Fibroblast of lung (primary cell): ENCODE data around the gene ABCB8. TPM values are rescaled to one million over a fixed set of nuclear protein-coding genes. Genes with fewer than 3 reads are reported as not detected.

Source experiments
- DNase-seq, 2 donors: peaks; one replicate each; pipeline versions ENCODE4 v3.0.0 to v3.0.0-alpha.2; 2010; ENCODE audit warnings: low read depth in 2 of 2
- H2AFZ ChIP-seq: 2 replicates; pipeline ENCODE4 v1.5.1; 2012; ENCODE audit warnings: low read length, control low read depth, inconsistent platforms
- H3K27ac ChIP-seq: 2 replicates; pipeline ENCODE4 v1.5.1; 2011; ENCODE audit warnings: low read length, control low read depth; ENCODE audit not compliant: insufficient read depth
- H3K27me3 ChIP-seq: 2 replicates; pipeline ENCODE4 v1.5.1; 2011; ENCODE audit warnings: mild to moderate bottlenecking, low read length; ENCODE audit not compliant: control insufficient read depth, insufficient read depth
- H3K36me3 ChIP-seq: 2 replicates; pipeline ENCODE4 v1.5.1; 2011; ENCODE audit warnings: low read length; ENCODE audit not compliant: control insufficient read depth, insufficient read depth
- H3K4me1 ChIP-seq: 2 replicates; pipeline ENCODE4 v1.5.1; 2011; ENCODE audit warnings: low read length; ENCODE audit not compliant: control insufficient read depth, insufficient read depth; ENCODE audit errors: extremely low read depth
- H3K4me2 ChIP-seq: 2 replicates; pipeline ENCODE4 v1.5.1; 2011; ENCODE audit warnings: low read length, control low read depth; ENCODE audit not compliant: insufficient read depth; ENCODE audit errors: extremely low read depth
- H3K4me3 ChIP-seq, 4 experiments: fragments of 200-600 bp in 1 of 4; sonication (generic) in 1 of 4; replicated peaks in 1 of 4; 2 replicates each; pipeline ENCODE4 v1.5.1; 2011 to 2016; ENCODE audit warnings: low read length in 4 of 4, low read depth in 3 of 4, mild to moderate bottlenecking in 3 of 4, control low read depth in 2 of 4, inconsistent platforms in 1 of 4, mixed read lengths in 1 of 4; ENCODE audit not compliant: insufficient read depth in 1 of 4; ENCODE audit errors: control extremely low read depth in 1 of 4
- H3K79me2 ChIP-seq: 2 replicates; pipeline ENCODE4 v1.5.1; 2012; ENCODE audit warnings: mild to moderate bottlenecking, low read length, inconsistent platforms; ENCODE audit not compliant: control insufficient read depth, insufficient read depth
- H3K9ac ChIP-seq: 2 replicates; pipeline ENCODE4 v1.5.1; 2011; ENCODE audit warnings: mild to moderate bottlenecking, low read length, control low read depth; ENCODE audit not compliant: insufficient read depth
- H3K9me3 ChIP-seq: 2 replicates; pipeline ENCODE4 v1.5.1; 2012; ENCODE audit warnings: low read depth, low read length; ENCODE audit not compliant: control insufficient read depth, insufficient read depth
- H4K20me1 ChIP-seq: 2 replicates; pipeline ENCODE4 v1.5.1; 2011; ENCODE audit warnings: low read length; ENCODE audit not compliant: control insufficient read depth, insufficient read depth; ENCODE audit errors: extremely low read depth
- CTCF ChIP-seq, 2 donors: IDR thresholded peaks in 1 of 2; conservative IDR thresholded peaks in 1 of 2; 1 replicate in 1 of 2; 2 replicates in 1 of 2; pipeline ENCODE4 v1.5.1; 2011 to 2012; ENCODE audit warnings: low read length in 2 of 2, control low read depth in 1 of 2, inconsistent platforms in 1 of 2, low read depth in 1 of 2, mild to moderate bottlenecking in 1 of 2
- EZH2 ChIP-seq: IDR thresholded peaks from 2 replicates; pipeline ENCODE4 v1.5.1; 2012; ENCODE audit warnings: low read length, control low read depth, mild to moderate bottlenecking; ENCODE audit errors: missing control alignments
- polyA plus RNA-seq, 2 donors: library from polyadenylated mRNA; depleted of rRNA in 1 of 2; stranded (reverse) in 1 of 2; unstranded in 1 of 2; fragments of >200 nt; gene quantifications; 2 replicates each; pipeline ENCODE4 v1.2.1, GENCODE V29; 2011 to 2012; ENCODE audit warnings: missing spikeins in 1 of 2
- total RNA-seq: library from RNA; depleted of rRNA; stranded (reverse); fragments of >200 nt; gene quantifications from 2 replicates; pipeline ENCODE4 v1.2.1, GENCODE V29; 2014

ABCB8 gene
- total and polyA plus RNA-seq, 2 donors (not counting 1 experiment from before 2014, with no cell fraction given) = 12.1 to 20.0 TPM

- Histone ChIP-seq H3K4me3 (peak within 1 kb of the TSS; percentile 80 to 89 (median 81)), H3K9me3 (no peaks in the 10 kb centered on the region), H2AFZ (peak within 1 kb of the TSS; percentile 15), H3K4me1 (peaks cover 23% of the 10 kb centered on the region), H3K27me3 (no peaks in the 10 kb centered on the region), H3K27ac (peak within 1 kb of the TSS; percentile 93), H3K36me3 (peaks cover 3% of the 10 kb centered on the region), H3K9ac (peak within 1 kb of the TSS; percentile 74), H3K4me2 (peak within 1 kb of the TSS; percentile 93), H4K20me1 (no peaks in the 10 kb centered on the region), H3K79me2 (peaks cover 33% of the 10 kb centered on the region)
- DNase-seq = peak; percentile 64 to 71
- TF ChIP-seq CTCF (conservative IDR thresholded peaks at IDR 0.05 in 1 of 2, IDR thresholded peaks at IDR 0.05 in 1 of 2; ENCODE audit: low read depth in 1 of 2, low read length in 2 of 2) (peak; percentile 9 to 43), EZH2 (no peak)
Observed at GRCh38 chr7:151059367-151060112, 31.3 kb downstream of the ABCB8 start, which contains the start of gene SLC4A2. SLC4A2 (plus strand) TSS chr7:151059589; CDS start chr7:151061988, 2,399 bp downstream.

GRCh38 chr7:151060113-151060415, 31.8 kb downstream of the ABCB8 start:
- H2AFZ ChIP-seq = no peak overlapping the region
- no peak for DNase-seq
- H3K27me3 ChIP-seq = no peaks in the 10 kb centered on the region
- H3K9ac ChIP-seq = peak overlapping the region; percentile 74
- no peak for TF ChIP-seq EZH2
- TF ChIP-seq CTCF (conservative IDR thresholded peaks at IDR 0.05 in 1 of 2, IDR thresholded peaks at IDR 0.05 in 1 of 2; ENCODE audit: low read depth in 1 of 2, low read length in 2 of 2) = no peak
- H3K36me3 ChIP-seq = peaks cover 9% of the 10 kb centered on the region
- peak overlapping the region; percentile 93 for H3K4me2 ChIP-seq
- no peaks in the 10 kb centered on the region for H3K9me3 ChIP-seq
- peaks cover 33% of the 10 kb centered on the region for H3K79me2 ChIP-seq
- peaks cover 23% of the 10 kb centered on the region for H3K4me1 ChIP-seq
- peak overlapping the region; percentile 93 for H3K27ac ChIP-seq
- no peaks in the 10 kb centered on the region for H4K20me1 ChIP-seq
- peak overlapping the region; percentile 80 to 89 (median 81) for H3K4me3 ChIP-seq

GRCh38 chr7:151060416-151061212, 32.4 kb downstream of the ABCB8 start:
- TF ChIP-seq EZH2 (no peak), CTCF (conservative IDR thresholded peaks at IDR 0.05 in 1 of 2, IDR thresholded peaks at IDR 0.05 in 1 of 2; ENCODE audit: low read depth in 1 of 2, low read length in 2 of 2) (peak in 1 of 2 donors; percentile 5)
- Histone ChIP-seq H3K4me2 (peak overlapping the region; percentile 93), H3K79me2 (peaks cover 33% of the 10 kb centered on the region), H3K4me1 (peaks cover 23% of the 10 kb centered on the region), H3K9ac (peak overlapping the region; percentile 74), H3K27ac (peak overlapping the region; percentile 93), H3K9me3 (no peaks in the 10 kb centered on the region), H3K36me3 (peaks cover 13% of the 10 kb centered on the region), H3K27me3 (no peaks in the 10 kb centered on the region), H3K4me3 (peak overlapping the region; percentile 80 to 89 (median 81)), H2AFZ (no peak overlapping the region), H4K20me1 (no peaks in the 10 kb centered on the region)
- DNase-seq = peak in 1 of 2 donors; percentile 34
